HG03521 (cell line): ENCODE results near the gene STUM.
"Not testable (repeated sequence)": the region's sequence is repeated elsewhere in the genome, so short reads cannot be mapped to it uniquely, and the experiment has no call there.

Source experiments
- ATAC-seq: cut with Tn5 transposase; IDR thresholded peaks from one replicate; pipeline ENCODE4 v1.9.1; 2021; ENCODE audit warnings: mild to moderate bottlenecking, moderate library complexity; ENCODE audit not compliant: unreplicated experiment

Gene STUM

DNA sequence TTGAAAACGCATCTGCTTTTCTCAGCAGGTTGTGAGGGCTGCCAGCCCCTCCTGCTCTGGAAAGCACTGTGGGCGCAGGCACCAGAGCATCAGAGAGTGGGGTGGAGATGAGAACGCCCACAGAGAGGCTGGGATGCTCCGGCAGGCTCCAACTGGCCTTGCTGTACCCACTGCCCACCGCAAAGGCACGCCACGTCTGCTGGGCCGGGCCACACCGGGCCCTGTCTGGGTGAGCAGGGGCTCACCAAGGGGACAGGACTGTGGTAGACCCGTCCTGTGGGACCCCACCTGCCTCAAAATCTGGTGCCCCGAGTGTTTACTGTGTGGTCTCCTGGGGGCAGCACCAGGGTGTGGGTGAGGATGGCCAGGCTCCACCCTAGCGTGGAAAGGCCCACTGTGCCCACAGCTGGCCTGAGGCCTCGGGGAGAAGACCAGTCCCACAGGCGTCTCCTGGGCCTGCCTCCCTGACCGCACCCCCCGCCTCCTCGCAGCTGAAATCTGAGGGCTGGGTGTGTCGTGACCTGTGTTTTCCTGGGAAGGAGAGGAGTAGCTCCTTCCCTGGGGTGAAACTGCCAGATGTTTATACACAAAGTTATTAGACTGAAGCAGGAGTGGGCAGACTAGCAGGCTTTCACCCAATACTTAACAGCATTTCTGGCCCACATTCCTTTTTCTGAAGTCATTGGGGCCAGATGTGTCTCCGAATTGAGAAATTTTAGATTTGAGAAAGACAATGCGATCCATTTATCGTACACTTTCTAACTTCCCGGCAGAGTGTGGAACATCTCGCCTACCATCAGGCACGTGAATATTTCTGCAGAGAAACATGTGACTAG is 53.8 kb downstream of the STUM start:
- ATAC-seq = no peak

DNA sequence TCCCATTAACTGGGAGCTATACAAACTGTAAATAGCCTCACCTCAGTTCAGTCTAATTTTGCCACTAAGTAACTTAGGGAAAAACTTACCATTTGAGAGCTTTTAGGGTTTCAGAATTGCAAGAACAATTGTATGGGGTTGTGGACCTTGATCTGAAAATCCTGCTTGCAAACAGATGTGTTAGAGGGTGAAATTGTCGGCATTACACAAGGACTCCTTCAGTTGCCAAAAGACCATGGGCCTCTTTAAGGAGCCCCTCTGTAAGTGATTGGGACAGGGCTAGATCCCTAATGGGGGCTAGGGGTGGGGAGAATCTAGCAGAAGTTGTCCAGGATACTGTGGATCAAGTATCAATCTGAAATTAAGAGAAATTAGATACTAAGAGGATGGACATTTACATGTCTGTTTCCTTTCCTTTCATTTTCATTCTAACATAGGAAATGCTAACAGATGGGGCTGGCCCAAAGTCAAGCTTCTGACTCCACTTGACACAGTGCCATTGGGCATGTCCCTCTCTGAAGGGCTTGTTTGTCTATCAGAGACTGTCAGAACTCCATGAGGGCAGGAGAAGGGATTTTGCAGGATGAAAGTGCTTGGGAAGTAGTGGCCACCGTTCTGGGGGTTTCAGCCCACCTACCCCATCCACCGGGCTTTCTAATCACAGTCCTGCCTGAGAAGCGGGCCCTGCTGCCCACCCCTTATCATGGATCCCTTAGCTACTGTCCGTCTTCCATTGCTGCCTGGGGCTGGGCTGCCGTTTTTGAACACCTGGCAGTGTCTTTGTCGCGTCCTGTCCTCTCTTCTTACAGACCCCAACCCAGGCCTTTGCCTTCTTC is 54.7 kb downstream of the STUM start:
- ATAC-seq = no peak

DNA sequence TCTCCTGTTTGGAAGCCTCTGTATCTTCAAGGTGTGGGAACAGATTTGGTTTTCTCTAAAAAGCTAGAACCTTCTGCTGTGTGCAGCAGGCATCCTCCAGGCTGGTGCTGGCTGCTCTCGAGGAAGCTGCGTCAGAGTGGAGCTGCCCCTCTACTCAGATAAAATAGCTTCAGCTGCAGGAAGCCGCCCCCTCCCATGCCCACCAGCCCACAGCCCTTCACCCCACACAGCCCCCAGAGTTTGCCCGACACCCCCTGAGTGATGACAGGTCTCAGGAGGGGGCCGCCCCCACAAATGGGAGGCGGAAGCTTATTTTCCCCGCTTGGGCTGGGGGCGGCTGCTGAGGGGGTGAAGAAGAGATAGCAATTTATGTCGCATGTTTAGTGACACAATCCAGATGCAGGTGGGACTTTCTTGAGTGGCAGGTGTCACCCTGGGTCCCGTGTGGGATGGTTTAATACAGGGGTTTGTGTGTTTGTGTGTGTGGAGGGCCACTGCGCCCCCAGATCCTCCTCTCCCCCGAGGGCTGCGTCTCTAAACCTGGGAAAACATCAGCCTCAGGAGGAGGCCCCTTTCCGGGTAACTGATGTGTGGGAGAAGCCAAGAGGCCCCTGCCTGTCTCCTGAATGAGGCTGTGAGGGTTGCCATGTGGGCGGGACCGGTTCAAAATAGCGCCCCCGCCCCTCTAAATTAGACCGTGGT is 55.4 kb downstream of the STUM start:
- no peak for ATAC-seq

DNA sequence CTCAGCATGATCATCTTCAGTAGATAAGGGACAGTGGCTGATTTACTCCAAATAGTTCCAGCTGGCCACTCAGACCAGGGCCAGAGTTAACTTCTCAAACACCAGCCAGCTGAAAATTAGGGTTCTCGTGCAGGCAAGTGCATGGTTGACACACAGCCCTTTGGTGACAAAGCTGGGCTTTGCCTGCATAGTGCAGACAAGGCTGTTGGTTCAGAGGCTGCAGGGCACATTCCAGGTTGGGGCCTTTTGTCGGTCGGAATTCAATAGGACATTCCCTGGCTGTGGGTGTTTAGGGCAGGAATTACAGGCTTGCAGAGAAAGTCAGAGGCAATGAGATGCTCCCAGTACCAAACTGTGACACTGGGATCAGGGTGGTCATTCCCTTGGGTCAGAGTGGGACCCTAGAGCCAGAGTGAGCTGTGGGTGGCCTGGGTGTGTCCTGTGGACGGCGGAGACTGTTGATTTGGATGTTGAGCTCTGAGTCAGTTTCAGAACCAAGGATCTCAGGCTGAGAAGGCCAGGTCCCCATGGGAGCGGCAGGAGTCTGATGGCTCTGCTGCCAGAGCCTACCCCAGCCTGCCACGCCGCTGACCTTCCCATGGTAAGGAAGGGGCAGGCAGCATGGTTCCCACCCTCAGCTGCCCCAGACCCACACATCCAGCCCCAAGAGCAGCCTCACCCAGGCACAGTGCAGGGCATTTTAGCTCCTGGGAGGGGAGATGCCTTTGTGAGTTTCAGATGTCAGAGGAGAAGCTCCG is 56.2 kb downstream of the STUM start:
- no peak for ATAC-seq

DNA sequence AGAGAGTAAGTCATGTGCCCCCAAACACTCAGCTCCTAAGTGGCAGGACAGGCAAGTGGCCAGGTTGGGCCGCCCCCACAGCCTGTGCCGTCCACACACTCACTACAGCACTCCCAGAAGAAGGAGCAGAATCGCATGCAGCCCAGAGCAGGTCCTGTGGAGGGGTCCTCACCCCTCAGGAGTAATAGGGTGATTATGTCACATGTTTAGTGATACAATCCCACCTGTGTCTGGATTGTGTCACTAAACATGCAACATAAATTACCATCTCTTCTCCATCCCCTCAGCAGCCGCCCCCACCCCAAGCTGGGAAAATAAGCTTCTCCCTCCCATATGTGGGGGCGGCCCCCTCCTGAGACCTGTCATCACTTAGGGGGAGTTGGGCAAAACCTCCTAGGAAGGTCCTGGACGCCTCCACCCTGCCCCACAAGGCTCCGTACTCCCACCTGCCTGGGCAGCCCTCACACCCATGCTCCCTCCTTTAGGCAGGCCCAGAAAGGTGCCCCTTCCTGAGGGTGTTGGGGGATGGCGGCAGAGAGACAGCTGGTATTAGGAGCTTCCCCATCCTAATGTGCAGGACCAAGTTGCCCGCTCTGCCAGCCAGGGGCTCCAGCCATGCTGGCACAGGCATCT is 56.9 kb downstream of the STUM start:
- ATAC-seq = no peak

DNA sequence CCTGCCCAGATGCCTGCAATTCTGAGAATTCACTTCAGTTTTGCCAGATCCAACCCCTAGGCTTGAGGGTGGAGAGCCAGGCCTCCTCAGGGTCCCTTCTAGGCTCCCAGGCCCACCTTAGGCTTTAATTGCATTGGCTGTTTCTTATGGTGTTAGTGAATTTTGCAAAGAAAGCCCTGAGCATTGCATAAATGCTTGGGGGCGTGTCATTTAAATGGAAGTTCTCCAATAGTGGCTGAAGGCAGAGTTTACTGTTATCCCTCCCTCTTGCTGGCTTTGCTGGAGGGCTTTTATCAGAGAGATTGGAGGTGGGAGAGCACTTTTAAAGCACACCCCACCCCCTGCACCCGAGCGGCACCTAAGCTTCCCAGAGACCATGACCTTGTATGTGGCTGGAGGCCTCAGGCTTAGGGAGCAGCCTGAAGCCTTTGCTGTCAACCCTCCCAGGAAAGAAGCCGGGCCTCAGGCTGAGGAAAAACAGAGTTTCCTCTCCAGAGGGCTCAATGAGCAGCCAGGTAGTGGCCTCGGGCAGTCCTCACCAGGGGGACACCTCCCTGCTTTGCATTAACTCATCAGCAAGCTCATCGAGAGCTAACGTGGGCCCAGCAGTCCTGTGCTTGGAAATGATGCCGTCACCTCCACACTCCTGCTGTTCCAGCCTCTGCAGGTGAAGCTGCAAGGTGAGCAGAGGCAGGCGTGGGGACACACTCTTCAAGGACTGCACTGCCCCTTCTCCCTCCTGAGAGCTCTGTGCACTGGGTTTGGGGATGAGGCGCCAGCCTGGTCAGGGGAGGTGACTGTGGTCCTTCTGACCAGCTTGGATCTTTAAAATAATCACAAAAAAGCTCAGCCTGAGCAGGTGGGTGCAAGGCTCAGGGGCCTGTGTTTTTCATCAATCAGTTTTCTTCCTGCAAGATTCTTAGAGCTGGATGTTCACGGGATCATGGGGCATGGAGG is 58.0 kb downstream of the STUM start:
- no peak for ATAC-seq

DNA sequence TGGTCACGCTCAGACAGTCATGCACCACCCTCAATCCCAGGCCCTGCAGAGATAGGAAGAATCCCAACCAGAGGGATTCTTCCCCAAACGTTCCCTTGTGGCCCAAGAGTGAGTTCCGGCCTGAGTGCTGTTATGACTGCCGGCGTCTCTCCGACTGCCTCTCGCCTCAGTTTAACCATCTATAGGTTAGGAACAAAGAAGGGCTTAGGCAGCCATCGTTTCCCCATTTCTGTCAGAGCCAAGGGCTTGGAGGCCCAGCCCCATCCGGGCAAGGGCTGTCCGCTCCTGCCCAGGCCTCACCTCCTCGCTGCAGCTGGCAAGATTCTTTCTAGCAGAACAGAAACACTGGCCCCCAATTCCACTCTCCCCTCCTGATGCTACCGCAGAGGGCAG is 58.7 kb downstream of the STUM start:
- no peak for ATAC-seq

DNA sequence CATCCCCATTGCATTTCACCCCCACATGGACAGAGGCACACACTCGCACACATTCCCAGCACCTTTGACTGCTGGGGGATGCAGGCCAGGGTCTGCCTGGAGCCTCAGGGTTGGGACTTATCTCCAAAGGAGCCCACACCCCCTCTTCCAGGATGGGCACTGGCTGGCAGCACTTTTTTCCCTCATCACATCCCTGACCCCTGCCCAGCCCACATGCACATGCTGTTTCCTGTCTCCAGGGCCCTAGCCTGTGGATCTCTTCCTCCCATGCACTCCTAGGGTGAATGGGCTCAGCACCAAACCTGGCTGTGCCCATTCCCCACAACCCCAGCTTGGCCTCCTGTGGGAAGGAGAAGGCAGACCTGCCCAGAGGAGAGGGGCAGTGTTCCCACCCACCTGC is 59.3 kb downstream of the STUM start:
- no peak for ATAC-seq

DNA sequence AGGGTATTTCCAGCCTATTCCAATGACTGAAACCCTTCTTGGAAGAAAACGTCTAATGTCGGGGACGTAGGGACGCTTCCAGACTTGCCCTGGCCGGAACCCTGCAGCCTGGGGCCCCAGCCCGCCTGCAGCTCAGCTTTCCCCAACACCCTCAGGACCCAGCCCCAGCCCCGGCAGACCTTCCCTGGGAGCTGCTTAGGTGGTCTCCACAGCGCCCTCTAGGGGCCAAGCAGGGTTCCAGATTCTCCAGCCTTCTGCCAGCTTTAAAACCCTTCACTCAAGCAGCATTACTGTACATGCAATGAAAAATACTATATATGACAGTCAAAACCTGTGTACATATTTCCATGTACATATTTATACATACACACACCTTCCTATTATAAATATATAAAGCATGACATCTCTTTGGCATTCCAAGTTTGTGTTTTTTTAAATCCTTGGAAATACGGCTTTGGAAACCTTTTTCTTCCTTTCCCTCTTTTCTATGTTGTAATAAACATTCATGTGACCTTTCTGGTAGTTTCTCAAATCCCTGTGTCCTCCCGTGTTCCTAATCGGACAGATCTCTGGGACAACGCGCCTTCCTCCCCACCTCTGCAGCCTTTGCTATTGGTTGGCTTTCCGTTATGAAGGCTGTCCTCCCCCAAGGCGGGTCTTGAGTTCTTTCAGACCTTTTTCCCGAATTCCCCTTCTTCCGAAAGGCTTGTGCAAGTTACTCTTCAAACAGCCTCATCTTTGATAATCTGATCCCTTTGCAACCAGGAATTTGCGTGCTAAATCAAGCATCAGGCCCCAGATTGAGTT is 60.3 kb downstream of the STUM start:
- ATAC-seq = peak; percentile 62

DNA sequence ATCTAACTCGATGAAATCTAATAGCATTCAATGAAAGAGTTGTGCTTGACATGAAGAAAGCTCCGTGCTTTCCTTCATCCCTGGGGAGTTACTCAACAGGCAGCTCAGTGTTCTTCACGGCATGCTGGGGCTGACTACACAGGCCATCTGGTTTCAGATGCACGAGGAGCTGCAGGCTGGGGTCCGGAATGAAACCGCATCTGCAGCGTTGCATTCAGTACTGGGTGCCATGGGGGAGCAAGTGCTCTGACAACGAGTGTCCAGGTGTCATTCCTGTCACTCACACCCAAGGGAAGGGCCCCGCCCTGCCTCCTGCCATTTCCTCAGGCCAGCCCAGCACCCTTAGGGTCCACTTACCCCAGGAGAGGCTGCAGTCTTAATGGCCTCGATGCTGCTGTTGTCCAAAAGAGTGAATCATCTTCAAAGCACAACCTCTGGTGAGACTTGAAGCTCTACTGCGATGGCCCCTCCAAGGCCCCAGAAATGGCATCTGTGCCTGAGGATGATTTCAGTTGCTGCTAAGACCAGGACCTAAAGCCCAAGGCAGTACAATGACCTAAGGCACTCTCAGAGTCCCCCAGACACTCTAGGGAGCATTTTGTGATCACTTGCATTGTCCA is 61.4 kb downstream of the STUM start:
- ATAC-seq = no peak

DNA sequence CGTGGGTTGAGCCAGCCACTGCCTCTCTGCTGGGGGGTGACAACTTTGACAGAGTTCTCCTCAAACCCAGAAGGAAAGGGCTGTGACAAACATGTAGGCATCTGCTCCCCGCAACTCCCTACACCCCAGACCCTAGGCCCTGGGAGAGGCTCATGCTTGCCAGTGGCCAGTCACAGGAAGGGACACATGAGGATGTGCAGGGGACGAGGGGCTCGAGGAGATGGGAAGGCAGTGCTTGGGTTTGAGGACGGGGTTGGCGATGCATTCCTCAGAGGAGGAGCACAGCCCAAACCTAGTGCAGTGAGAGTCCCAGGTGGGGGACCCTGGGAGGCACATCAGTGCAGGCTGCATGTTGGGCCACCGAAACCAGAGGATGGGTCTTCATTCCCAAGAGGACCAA is 62.1 kb downstream of the STUM start:
- no peak for ATAC-seq

DNA sequence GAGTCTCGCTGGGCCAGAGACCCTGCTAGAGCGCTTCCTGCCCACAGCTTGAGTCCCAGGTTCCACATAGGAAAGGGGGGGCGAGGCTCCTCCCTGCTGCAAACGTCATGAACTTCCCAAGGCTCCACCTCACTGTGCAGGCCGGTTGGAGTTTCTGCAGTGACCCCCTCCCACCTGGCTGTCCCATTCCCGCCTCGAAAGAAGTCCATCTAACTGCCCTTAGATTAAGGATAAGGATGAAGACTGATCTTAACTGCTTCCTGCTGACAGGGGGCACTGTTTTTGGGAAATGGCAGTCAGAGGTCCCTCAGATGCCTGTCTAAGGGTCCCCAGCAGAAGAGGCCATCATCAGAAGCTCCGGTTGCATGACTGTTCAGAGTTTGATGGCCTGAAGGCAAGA is 62.7 kb downstream of the STUM start:
- no peak for ATAC-seq

DNA sequence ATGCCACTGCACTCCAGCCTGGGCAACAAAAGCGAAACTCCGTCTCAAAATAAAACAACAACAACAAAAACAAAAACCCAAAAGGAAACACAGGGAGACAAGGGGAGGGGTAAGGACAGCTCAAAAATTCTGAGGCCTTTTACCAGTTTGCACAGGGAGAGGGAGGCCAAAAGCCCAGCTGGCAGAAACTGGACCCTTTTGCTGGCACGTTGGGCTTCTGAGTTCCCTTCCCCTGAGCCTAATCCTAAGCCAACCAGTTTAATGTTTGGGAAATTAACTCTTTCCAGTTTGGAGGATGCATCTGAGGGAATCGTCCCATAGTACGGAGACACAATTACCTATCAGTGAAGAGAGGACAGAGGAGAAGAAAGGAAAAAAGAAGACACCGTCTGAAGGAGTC is 63.4 kb downstream of the STUM start:
- not testable (repeated sequence) for ATAC-seq

DNA sequence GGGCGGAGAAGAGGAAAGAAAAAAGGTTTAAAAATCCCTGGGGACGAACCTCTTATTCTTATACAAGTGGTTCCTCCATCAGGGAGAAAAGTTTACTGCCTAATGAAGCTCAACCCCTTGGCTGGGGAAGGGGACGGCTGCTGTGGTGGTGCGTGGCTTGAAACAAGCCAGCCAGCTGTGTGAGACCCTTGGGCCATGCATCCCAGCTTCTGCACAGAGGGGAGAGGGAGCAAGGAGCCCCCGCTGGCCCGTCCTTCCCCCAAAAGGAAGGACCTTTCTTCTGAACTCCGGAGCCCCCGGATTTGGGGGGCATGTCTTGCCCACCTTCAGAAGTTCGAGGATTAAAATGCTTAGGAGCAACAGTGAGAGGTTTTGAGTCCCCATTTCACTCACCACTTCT is 67.3 kb downstream of the STUM start:
- ATAC-seq = no peak

DNA sequence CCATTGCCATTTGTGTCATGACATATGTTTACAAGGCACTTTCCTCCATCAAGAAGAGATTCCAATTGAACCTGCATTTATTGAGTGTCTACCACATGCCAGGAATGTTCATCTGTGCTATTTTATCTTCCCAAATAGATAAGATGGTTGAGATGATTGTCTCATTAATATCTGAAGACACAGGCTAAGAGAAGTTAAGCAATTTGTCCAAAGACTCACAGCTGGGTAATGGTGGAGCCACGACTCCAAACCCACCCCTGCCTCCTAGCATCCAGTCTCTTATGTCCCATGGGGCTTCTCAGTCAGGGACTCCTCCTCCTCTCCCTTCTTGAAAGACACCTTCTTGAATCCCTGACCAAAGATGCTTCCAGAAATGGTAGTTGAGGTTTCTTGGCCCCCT is 68.1 kb downstream of the STUM start:
- no peak for ATAC-seq

DNA sequence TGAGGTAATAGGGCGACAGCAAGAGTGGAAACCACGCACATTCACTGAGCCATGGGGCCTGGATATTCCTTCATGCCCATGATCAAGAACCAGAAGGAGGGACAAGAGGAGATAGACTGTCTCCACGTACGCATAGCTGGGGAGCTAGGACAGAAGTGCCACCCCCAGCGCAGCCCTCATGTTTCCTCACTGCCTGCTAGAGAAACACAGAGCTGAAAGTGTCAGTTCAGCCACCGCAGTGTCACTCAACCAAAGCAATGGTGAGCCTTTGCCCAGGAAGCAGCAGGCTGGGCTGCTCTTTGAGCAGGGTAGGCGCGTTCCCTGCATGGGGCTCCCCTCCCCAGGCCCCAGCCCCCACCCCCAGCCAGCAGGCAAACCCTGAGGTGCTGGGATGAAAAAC is 68.5 kb downstream of the STUM start:
- ATAC-seq = no peak

DNA sequence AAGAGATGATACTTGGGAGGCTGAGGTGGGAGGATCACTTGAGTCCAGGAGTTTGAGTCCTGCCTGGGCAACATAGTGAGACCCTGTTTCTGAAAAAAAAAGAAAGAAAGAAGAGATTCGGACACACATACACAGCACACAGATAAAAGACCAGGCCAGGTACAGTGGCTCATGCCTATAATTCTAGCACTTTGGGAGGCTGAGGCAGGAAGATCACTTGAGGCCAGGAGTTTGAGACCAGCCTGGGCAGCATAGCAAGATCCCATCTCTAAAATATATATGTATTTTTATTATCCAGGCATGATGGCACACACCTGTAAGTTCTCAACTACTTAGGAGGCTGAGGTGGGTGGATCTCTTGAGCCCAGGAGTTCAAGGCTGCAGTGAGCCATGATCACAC is 69.2 kb downstream of the STUM start:
- ATAC-seq = not testable (repeated sequence)

DNA sequence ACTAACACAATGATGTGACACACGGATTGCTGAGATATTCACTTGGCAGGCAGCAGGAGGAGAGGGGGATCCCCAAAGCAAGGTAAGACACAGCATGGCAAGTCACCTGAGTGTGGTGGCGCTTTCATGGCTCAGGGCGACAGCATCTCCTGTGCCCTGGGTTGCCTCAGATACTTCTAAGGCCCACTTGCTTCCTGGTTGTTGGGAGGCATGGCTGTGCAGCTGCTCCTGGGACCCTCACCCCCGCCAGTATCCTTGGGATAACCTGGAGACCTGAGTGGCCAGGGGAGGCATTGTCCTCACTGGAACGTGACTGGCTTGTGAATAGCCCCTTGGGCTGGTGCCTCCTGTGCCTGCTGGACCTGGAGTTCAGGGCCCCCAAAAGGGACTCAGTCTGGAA is 69.8 kb downstream of the STUM start:
- ATAC-seq = no peak
